AG08395 (cell line): ENCODE data around the gene PA2G4.
A peak's percentile ranks its signal among the peaks of the same experiment; 100 is the strongest.
"Not testable (repeated sequence)": the region's sequence is repeated elsewhere in the genome, so short reads cannot be mapped to it uniquely, and the experiment has no call there.

ENCODE experiments used
- DNase-seq: peaks from one replicate; pipeline ENCODE4 v3.0.0; 2012; ENCODE audit warnings: mixed read lengths, low spot score

The PA2G4 gene

GRCh38 chr12:56101045-56101444, 3.3 kb upstream of the PA2G4 start:
- DNase-seq = no peak

- no peak for DNase-seq
These were observed 1.7 kb upstream of the PA2G4 start for GRCh38 chr12:56102683-56103065.

DNA sequence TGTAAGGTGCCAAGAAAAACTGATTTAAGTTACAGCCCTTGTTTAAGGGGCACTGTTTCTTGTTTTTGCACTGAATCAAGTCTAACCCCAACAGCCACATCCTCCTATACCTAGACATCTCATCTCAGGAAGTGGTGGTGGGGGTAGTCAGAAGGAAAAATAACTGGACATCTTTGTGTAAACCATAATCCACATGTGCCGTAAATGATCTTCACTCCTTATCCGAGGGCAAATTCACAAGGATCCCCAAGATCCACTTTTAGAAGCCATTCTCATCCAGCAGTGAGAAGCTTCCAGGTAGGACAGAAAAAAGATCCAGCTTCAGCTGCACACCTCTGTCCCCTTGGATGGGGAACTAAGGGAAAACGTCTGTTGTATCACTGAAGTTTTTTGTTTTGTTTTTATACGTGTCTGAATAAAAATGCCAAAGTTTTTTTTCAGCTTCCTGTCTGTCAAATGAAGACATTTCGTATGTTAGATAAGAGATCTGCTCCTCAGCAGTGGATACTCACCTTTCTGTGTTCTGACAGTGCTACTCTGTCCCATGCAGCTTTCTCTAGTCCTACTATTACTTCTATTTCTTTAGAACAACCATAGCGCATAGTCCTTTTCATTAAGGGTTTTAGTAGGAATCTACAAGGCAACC, 1.2 kb upstream of the PA2G4 start:
- no peak for DNase-seq

GRCh38 chr12:56103823-56104108, 593 bp upstream of the PA2G4 start:
- no peak for DNase-seq

DNA sequence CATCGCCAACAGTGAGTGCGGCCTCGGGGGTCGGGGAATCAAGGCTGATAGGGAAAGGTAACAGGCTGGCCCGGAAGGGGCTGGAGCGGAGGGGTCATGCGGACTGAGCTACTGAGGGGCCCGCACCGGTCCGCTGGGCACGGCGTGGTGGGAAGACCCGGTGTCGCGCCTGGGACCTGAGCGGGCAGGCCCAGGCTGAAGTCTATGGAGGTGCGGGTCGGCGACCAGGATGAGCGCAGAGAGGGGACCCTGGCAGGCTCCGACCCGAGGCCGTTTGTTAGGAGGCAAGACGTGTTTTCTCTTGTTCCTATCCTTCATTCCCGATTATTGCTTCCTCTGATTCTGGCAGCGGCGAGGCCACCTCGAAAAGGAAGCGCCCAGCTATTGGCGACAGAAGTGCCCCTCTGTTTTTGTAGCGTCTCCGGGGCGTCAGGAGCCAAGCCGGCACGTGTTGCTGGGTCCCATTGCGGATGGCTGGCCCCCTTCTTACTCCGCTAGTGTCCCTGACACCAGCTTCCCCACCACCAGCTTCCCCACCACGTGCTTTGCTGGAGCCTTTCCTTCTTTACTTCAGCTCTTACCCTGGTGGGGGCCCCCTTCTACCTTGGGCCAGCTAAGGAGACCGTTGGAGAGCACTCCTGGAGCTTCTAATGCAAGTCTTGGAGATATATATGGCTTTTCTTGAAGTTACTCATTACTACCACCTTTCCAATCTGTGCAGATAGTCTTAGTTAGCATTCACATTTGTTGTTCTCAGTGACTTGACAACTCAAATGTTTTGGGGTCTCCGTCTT, 653 bp downstream of the PA2G4 start:
- DNase-seq = no peak

DNA sequence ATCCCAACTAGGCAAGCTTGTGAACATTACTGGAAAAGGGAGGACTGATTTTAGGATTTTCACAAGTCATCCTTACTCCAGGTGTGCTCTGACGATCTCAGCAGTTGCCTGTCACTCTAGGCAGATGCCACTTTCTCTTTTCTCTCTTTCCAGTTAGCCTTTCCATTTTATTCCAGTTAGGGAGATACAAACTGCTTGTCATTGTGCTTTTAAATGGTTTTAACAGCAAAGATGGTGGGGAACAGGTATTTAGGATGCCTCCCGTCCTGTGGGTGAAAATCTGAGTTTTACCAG, 1.2 kb downstream of the PA2G4 start:
- DNase-seq = no peak

DNA sequence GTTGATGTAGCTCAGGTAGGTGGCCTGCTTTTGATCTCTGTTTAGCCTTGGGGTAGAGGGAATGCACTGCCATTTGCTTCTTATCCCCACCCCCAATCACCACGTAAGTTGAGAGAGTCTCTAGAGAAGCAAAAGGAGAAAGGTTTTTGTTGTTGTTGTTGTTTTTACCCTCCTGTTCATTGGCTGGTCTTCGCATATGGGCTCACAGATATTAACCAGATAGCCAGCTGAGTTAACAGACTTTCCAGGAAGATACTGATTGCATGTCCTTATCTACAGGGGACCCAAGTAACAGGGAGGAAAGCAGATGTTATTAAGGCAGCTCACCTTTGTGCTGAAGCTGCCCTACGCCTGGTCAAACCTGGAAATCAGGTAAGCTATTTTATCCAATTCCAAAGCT, 2.9 kb downstream of the PA2G4 start:
- DNase-seq = no peak

GRCh38 chr12:56110571-56110970, 6.2 kb downstream of the PA2G4 start:
- no peak for DNase-seq

DNA sequence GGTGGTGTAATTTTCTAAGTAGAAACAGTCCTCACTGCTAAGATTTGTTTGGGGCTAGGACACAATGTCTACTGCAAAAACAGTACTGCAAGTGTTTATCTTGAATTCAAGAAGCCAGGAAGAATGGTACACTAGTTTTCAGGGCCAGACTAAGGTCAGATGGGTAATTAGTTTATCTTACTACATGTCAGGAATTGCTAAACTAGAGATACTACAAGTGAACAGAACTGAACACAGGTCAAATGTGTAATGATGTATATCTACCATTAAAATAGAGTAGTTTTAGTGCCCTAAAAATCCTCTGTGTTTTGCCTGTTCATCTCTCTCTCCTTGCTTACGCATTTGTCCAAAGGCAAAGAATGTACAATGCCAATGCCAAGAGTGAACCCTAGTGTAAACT, 9.7 kb downstream of the PA2G4 start:
- DNase-seq = no peak

DNA sequence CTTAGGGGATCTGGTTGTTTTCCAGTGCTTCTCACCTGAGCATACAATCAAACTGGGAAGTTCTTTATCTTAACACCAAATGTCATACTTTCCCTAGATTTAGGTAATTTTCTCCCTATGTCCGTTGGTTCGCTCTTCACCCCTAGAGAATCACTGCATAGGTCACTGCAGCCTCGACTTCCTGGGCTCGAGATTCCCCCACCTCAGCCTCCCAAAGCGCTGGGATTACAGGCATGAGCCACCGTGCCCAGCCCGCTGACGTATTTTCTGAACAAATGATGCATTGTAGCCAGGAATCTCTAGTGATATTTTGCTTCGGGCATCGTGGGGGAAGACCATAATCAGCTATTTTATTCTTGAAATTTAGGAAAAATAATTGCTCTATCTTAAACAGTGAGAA, 11.0 kb downstream of the PA2G4 start:
- DNase-seq = no peak

- peak; percentile 88 for DNase-seq
These were observed 12.1 kb downstream of the PA2G4 start, which contains the start of gene RPL41 for GRCh38 chr12:56116267-56117081. TSS of gene RPL41 (plus strand) at chr12:56116633.

DNA sequence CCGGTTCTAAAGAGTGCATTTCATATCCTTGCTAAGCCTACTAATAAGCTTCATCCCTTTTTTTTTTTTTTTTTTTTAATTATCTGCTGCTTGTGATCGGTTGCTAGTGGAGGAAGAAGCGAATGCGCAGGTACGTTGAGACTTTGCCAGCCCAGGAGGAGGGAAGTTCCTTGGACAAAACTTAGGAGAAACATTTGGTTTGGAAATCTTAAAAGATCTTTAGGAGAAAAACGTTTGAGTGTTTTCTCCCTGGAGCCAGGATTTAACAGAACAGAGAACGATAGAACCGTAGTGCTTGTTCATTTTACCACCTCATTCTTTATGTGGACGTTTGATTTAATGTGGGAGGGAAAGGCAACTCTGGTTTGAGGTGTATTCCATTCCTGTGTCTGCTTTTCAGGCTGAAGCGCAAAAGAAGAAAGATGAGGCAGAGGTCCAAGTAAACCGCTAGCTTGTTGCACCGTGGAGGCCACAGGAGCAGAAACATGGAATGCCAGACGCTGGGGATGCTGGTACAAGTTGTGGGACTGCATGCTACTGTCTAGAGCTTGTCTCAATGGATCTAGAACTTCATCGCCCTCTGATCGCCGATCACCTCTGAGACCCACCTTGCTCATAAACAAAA, 12.8 kb downstream of the PA2G4 start:
- DNase-seq = not testable (repeated sequence)

- DNase-seq = peak; percentile 98
These were observed 13.7 kb downstream of the PA2G4 start, which contains the start of gene ZC3H10 for GRCh38 chr12:56117778-56118687. TSS of gene ZC3H10 (plus strand) at chr12:56118266. CDS start at chr12:56120563, 2,297 bp downstream.

GRCh38 chr12:56118688-56119357, 14.5 kb downstream of the PA2G4 start:
- no peak for DNase-seq

DNA sequence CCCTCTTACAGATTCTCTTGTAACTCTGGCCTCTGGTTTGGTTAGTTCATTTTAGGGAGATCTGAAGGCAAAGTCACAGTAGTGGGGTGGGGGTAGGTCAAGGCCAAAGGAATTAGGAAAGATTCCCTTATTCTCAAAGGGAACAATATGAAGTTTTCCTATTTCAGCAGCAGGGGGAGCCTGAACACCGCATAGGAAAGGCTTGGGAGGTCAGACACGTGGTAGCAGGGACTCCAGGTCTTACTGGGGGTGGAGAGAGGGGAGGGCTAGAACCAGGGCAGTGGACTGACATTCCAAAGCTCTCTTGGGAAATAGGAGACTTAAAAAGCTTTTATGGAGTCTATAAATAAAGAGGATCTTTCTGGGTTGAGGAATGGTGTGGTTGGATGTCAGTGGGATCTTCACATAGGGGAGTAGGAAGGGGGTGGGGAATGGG, 15.0 kb downstream of the PA2G4 start:
- peak; percentile 88 for DNase-seq

DNA sequence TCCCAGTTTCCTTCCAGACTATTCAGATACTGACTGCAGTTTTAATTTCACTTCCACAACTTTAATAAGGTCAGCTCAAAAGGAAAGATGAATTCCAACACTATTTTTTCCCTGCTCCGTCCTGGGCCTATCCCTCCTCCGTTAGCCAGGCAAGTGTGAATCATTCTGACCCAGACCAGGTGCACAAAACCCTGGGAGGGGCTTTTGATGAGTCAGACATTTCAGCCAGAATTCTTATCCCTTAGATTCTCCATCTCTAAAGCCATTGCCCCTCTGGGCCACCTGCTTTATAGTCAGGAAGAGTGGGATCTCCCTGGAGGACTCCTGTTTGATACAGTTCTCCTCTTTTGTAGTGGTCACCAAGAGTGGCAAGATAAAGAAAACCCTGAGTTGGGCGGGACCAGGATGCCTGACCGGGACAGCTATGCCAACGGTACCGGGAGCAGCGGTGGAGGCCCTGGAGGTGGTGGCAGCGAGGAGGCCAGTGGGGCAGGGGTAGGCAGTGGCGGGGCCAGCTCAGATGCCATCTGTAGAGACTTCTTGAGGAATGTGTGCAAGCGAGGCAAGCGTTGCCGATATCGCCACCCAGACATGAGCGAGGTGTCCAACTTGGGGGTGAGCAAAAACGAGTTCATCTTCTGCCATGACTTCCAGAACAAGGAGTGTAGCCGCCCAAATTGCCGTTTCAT, 15.9 kb downstream of the PA2G4 start:
- no peak for DNase-seq

- no peak for DNase-seq
These were observed 17.0 kb downstream of the PA2G4 start for GRCh38 chr12:56121204-56121870.

DNA sequence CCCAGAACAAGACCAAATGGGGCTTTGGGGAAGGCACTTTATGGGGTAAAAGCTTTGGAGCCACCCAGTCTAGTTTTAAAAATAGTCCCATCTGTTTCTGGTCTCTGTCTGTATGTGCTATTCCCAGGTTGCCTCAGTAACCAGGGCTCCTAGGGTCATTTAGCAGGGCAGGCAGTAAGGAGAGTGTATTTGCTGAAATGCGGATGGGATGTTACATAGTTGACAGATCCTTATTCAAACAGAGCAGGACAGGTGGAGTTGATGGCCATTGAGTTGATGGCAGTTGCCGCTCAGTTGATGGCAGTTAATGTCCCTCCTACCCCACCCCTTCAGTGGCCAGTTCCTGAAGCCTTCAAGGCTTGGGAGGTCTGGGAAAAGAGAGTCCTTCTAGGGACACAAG, 18.3 kb downstream of the PA2G4 start:
- no peak for DNase-seq

- DNase-seq = no peak
These were observed 19.8 kb downstream of the PA2G4 start for GRCh38 chr12:56124133-56124532.

- DNase-seq = no peak
These were observed 22.4 kb downstream of the PA2G4 start for GRCh38 chr12:56126732-56127239.
